GM15510 (cell line): Measurements from ENCODE around the gene NBDY.

Experiments used
- POLR2A ChIP-seq: IDR thresholded peaks from 3 replicates; pipeline ENCODE4 v1.6.1; 2011; ENCODE audit warnings: borderline replicate concordance; ENCODE audit not compliant: insufficient read length; ENCODE audit errors: extremely low read depth

NBDY gene

GRCh38 chrX:56729152-56729850 lies at the start of gene NBDY:
NBDY (plus strand) TSS chrX:56729243; CDS start chrX:56729354, 111 bp downstream.
- TF ChIP-seq POLR2A: peak; percentile 28

- no peak for TF ChIP-seq POLR2A
Measured at GRCh38 chrX:56726605-56727004, 2.4 kb upstream of the NBDY start.

GRCh38 chrX:56727531-56727930 lies 1.5 kb upstream of the NBDY start:
- no peak for TF ChIP-seq POLR2A

GRCh38 chrX:56728321-56728720 lies 722 bp upstream of the NBDY start:
- no peak for TF ChIP-seq POLR2A

- TF ChIP-seq POLR2A: no peak
Measured at GRCh38 chrX:56728752-56729151, 291 bp upstream of the NBDY start.

- no peak for TF ChIP-seq POLR2A
Measured at GRCh38 chrX:56733459-56734046, 4.5 kb downstream of the NBDY start.

- no peak for TF ChIP-seq POLR2A
Measured at GRCh38 chrX:56736219-56736618, 7.2 kb downstream of the NBDY start.

GRCh38 chrX:56738670-56739069 lies 9.6 kb downstream of the NBDY start:
- no peak for TF ChIP-seq POLR2A

GRCh38 chrX:56744996-56745395 lies 16.0 kb downstream of the NBDY start:
- TF ChIP-seq POLR2A: no peak

GRCh38 chrX:56746996-56747395 lies 18.0 kb downstream of the NBDY start:
- no peak for TF ChIP-seq POLR2A

GRCh38 chrX:56751071-56751470 lies 22.0 kb downstream of the NBDY start:
- TF ChIP-seq POLR2A: no peak

GRCh38 chrX:56757327-56757726 lies 28.3 kb downstream of the NBDY start:
- no peak for TF ChIP-seq POLR2A

- no peak for TF ChIP-seq POLR2A
Measured at GRCh38 chrX:56758456-56758855, 29.4 kb downstream of the NBDY start.

- TF ChIP-seq POLR2A: no peak
Measured at GRCh38 chrX:56759736-56760409, 30.8 kb downstream of the NBDY start.

- no peak for TF ChIP-seq POLR2A
Measured at GRCh38 chrX:56761167-56761566, 32.1 kb downstream of the NBDY start.

GRCh38 chrX:56762220-56762619 lies 33.2 kb downstream of the NBDY start:
- TF ChIP-seq POLR2A: no peak
